GM12872 (cell line): ENCODE results near the gene NR2E1.

Experiments used
- CTCF ChIP-seq: IDR thresholded peaks from 3 replicates; pipeline ENCODE4 v1.5.1; 2011; ENCODE audit warnings: low read depth, mild to moderate bottlenecking, low read length, moderate library complexity; ENCODE audit not compliant: insufficient read depth

NR2E1 gene

GRCh38 chr6:108209738-108210137, 43.9 kb downstream of the NR2E1 start:
- TF ChIP-seq CTCF: no peak

- no peak for TF ChIP-seq CTCF
These were observed 44.7 kb downstream of the NR2E1 start for GRCh38 chr6:108210556-108210955.

- TF ChIP-seq CTCF: no peak
These were observed 45.8 kb downstream of the NR2E1 start for GRCh38 chr6:108211671-108212070.

GRCh38 chr6:108222064-108222463, 56.2 kb downstream of the NR2E1 start:
- TF ChIP-seq CTCF: no peak

GRCh38 chr6:108222504-108222903, 56.7 kb downstream of the NR2E1 start:
- no peak for TF ChIP-seq CTCF

- TF ChIP-seq CTCF: no peak
These were observed 61.5 kb downstream of the NR2E1 start for GRCh38 chr6:108227290-108227689.

GRCh38 chr6:108228416-108228815, 62.6 kb downstream of the NR2E1 start:
- TF ChIP-seq CTCF: no peak

- no peak for TF ChIP-seq CTCF
These were observed 69.3 kb downstream of the NR2E1 start for GRCh38 chr6:108235127-108235526.
